Measurements from ENCODE around the gene OBSCN.

DNA sequence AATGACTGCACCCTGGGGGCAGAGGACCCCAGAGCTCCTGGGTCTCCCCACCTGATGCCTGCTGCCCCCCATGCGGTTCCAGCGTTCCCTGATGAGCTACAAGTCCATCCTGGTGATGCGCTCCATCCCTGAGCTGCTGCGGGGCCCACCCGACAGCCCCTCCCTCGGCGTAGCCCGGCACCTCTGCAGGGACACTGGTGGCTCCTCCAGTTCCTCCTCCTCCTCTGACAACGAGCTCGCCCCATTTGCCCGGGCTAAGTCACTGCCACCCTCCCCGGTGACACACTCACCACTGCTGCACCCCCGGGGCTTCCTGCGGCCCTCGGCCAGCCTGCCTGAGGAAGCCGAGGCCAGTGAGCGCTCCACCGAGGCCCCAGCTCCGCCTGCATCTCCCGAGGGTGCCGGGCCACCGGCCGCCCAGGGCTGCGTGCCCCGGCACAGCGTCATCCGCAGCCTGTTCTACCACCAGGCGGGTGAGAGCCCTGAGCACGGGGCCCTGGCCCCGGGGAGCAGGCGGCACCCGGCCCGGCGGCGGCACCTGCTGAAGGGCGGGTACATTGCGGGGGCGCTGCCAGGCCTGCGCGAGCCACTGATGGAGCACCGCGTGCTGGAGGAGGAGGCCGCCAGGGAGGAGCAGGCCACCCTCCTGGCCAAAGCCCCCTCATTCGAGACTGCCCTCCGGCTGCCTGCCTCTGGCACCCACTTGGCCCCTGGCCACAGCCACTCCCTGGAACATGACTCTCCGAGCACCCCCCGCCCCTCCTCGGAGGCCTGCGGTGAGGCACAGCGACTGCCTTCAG is 163.3 kb downstream of the OBSCN start:
- TF ChIP-seq, protein P1, sequence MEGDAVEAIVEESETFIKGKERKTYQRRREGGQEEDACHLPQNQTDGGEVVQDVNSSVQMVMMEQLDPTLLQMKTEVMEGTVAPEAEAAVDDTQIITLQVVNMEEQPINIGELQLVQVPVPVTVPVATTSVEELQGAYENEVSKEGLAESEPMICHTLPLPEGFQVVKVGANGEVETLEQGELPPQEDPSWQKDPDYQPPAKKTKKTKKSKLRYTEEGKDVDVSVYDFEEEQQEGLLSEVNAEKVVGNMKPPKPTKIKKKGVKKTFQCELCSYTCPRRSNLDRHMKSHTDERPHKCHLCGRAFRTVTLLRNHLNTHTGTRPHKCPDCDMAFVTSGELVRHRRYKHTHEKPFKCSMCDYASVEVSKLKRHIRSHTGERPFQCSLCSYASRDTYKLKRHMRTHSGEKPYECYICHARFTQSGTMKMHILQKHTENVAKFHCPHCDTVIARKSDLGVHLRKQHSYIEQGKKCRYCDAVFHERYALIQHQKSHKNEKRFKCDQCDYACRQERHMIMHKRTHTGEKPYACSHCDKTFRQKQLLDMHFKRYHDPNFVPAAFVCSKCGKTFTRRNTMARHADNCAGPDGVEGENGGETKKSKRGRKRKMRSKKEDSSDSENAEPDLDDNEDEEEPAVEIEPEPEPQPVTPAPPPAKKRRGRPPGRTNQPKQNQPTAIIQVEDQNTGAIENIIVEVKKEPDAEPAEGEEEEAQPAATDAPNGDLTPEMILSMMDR (IDR thresholded peaks at IDR 0.05), result no peak
- TF ChIP-seq POLR2AphosphoS5 (IDR thresholded peaks at IDR 0.05) (no peak), POLR2A (IDR thresholded peaks at IDR 0.05) (no peak), EP300 (IDR thresholded peaks at IDR 0.05) (no peak)

Data from sigmoid colon (tissue), 4 donors.